GM12878 (cell line): ENCODE results near the gene NR1D2. TPM values are rescaled to one million over a fixed set of nuclear protein-coding genes. Genes with fewer than 3 reads are reported as not detected.

Experiments
- ATAC-seq: fragments of 200-7000 bp; cut with Tn5 transposase; 3 replicates; pipeline ENCODE4 v1.9.1; 2020; ENCODE audit warnings: mild to moderate bottlenecking, moderate library complexity
- BruUV-seq: library from RNA; stranded (reverse); fragments of 400-500 nt; replicated peaks from 2 replicates; lab custom pipeline; 2021; lab: Mats Ljungman, UMichigan
- CTCF ChIA-PET: fragments of 300-600 bp; sonication (Branson Sonifier 250); formaldehyde crosslinking; extraction: SDS; loops from one replicate; lab custom pipeline; 2021; ENCODE audit warnings: inconsistent platforms; lab: Yijun Ruan, JAX
- POLR2A ChIA-PET: fragments of 350-600 bp; formaldehyde crosslinking; extraction: SDS; loops from one replicate; lab custom pipeline; 2021; ENCODE audit warnings: inconsistent platforms; lab: Charles Lee
- RAD21 ChIA-PET: fragments of 300-600 bp; sonication (Branson Sonifier 250); formaldehyde crosslinking; loops from one replicate; lab custom pipeline; 2023; ENCODE audit warnings: antibody characterized with exemption; ENCODE audit not compliant: unreplicated experiment; lab: Charles Lee
- SMC1A ChIA-PET: fragments of 300-600 bp; sonication (Branson Sonifier 250); formaldehyde crosslinking; loops from one replicate; lab custom pipeline; 2023; ENCODE audit not compliant: unreplicated experiment, uncharacterized antibody; lab: Charles Lee
- DNase-seq: peaks from one replicate; pipeline ENCODE4 v3.0.0-alpha.2; 2011; ENCODE audit warnings: low read depth, low spot score
- FAIRE-seq: peaks from 3 replicates; lab custom pipeline; 2011; peaks lifted over from hg19 to GRCh38; lab: Jason Lieb, UNC
- H2AFZ ChIP-seq: 2 replicates; pipeline ENCODE4 v1.6.0; 2011; ENCODE audit warnings: low read depth, low read length, control low read depth; ENCODE audit not compliant: control insufficient read depth
- H3K27ac ChIP-seq: 2 replicates; pipeline ENCODE4 v1.5.1; 2011; ENCODE audit warnings: control low read depth; ENCODE audit not compliant: control insufficient read depth, insufficient read depth
- H3K27me3 ChIP-seq, 2 experiments: replicated peaks in 1 of 2; 2 replicates each; pipeline versions ENCODE4 v1.6.0 to v1.6.1; 2011; ENCODE audit warnings: low read length in 1 of 2; ENCODE audit not compliant: control insufficient read depth in 2 of 2, insufficient read depth in 2 of 2
- H3K36me3 ChIP-seq, 2 experiments: 2 replicates each; pipeline ENCODE4 v1.5.1; 2011; ENCODE audit warnings: low read length in 1 of 2; ENCODE audit not compliant: control insufficient read depth in 2 of 2, insufficient read depth in 2 of 2
- H3K4me1 ChIP-seq: 2 replicates; pipeline ENCODE4 v1.6.1; 2011; ENCODE audit warnings: mild to moderate bottlenecking, low read length, moderate library complexity, mixed read lengths; ENCODE audit not compliant: control insufficient read depth, insufficient read depth
- H3K4me2 ChIP-seq: 2 replicates; pipeline ENCODE4 v1.6.0; 2011; ENCODE audit warnings: control low read depth; ENCODE audit not compliant: control insufficient read depth, insufficient read depth
- H3K4me3 ChIP-seq: fragments of 200-600 bp; sonication (generic); 2 replicates; pipeline ENCODE4 v1.5.1; 2016
- H3K79me2 ChIP-seq: 2 replicates; pipeline ENCODE4 v1.6.0; 2011; ENCODE audit warnings: low read length; ENCODE audit not compliant: control insufficient read depth, insufficient read depth
- H3K9ac ChIP-seq: 2 replicates; pipeline ENCODE4 v1.8.0; 2011; ENCODE audit warnings: low read length, control low read depth, mixed read lengths; ENCODE audit not compliant: control insufficient read depth, insufficient read depth
- H3K9me3 ChIP-seq: replicated peaks from 3 replicates; pipeline ENCODE4 v1.5.1; 2011; ENCODE audit warnings: mild to moderate bottlenecking, low read length; ENCODE audit not compliant: control insufficient read depth, insufficient read depth
- H4K20me1 ChIP-seq: 2 replicates; pipeline ENCODE4 v1.6.0; 2011; ENCODE audit not compliant: control insufficient read depth, insufficient read depth
- BACH1 ChIP-seq: fragments of 450-650 bp; IDR thresholded peaks from 2 replicates; pipeline ENCODE4 v1.6.1; 2017; ENCODE audit warnings: mild to moderate bottlenecking, borderline replicate concordance
- BCL11A ChIP-seq: IDR thresholded peaks from 2 replicates; pipeline ENCODE4 v1.6.1; 2011; ENCODE audit warnings: low read depth, low read length
- CEBPB ChIP-seq, 2 experiments: fragments of 150-350 bp in 1 of 2; IDR thresholded peaks; 2 replicates each; pipeline ENCODE4 v1.6.1; 2012 to 2014; ENCODE audit warnings: low read depth in 2 of 2, low read length in 2 of 2, borderline replicate concordance in 1 of 2, inconsistent platforms in 1 of 2
- KDM1A ChIP-seq: fragments of 200-600 bp; sonication (generic); IDR thresholded peaks from 2 replicates; pipeline ENCODE4 v1.6.1; 2016; ENCODE audit warnings: borderline replicate concordance
- MYB ChIP-seq: fragments of 150-350 bp; IDR thresholded peaks from 2 replicates; pipeline ENCODE4 v1.6.1; 2014; ENCODE audit warnings: mild to moderate bottlenecking, low read depth, low read length, borderline replicate concordance
- POLR2AphosphoS5 ChIP-seq: IDR thresholded peaks from 2 replicates; pipeline ENCODE4 v1.6.1; 2011; ENCODE audit warnings: mild to moderate bottlenecking, low read length, inconsistent platforms
- RELB ChIP-seq: fragments of 450-650 bp; IDR thresholded peaks from 2 replicates; pipeline ENCODE4 v1.6.1; 2017; ENCODE audit warnings: low read depth, mild to moderate bottlenecking, moderate library complexity
- RFX5 ChIP-seq: IDR thresholded peaks from 2 replicates; pipeline ENCODE4 v1.6.1; 2011; ENCODE audit warnings: low read depth, low read length, improper control_type of control experiment
- USF1 ChIP-seq: IDR thresholded peaks from 2 replicates; pipeline ENCODE4 v1.6.1; 2011; ENCODE audit warnings: borderline replicate concordance, low read depth, mild to moderate bottlenecking, moderate library complexity, mixed read lengths, low read length; ENCODE audit not compliant: insufficient read depth; ENCODE audit errors: extremely low read length
- WGBS: methylation state at CpG from one replicate; pipeline ENCODE4 v1.1.6; 2016; ENCODE audit warnings: low lambda C conversion rate; ENCODE audit not compliant: insufficient replicate concordance, insufficient coverage; ENCODE audit errors: missing lambda C conversion rate; 5-methylcytosine and 5-hydroxymethylcytosine counted together
- in situ Hi-C: fragments of 300-500 bp; cut with MboI; formaldehyde crosslinking; loops from 9 replicates; pipeline ENCODE4 v1.14.3; 2018; ENCODE audit warnings: mixed read lengths
- intact Hi-C: fragments of 100-400 bp; cut with micrococcal nuclease; formaldehyde crosslinking; loops from one replicate; pipeline ENCODE4 v1.14.2; 2022; ENCODE audit not compliant: unreplicated experiment
- polyA plus RNA-seq, 11 experiments: library from polyadenylated mRNA; depleted of rRNA in 4 of 11; unstranded in 6 of 11; stranded (reverse) in 5 of 11; fragments of >200 nt; fragmentation: Nextera tagmentation in 4 of 11; fragmentation: Illumina TruSeq in 1 of 11; extraction: Ambion mirVana in 4 of 11; extraction: Trizol in 1 of 11; gene quantifications; 1 replicate in 1 of 11; 2 replicates in 10 of 11; pipeline versions ENCODE4 v1.2.1 to v1.2.3, GENCODE V29; 2011 to 2016; ENCODE audit warnings: inconsistent platforms in 2 of 11, missing spikeins in 2 of 11, low read depth in 1 of 11
- total RNA-seq, 4 experiments: library from RNA; depleted of rRNA in 3 of 4; stranded (reverse); fragments of >200 nt in 3 of 4; fragmentation: Illumina TruSeq in 1 of 4; extraction: Trizol in 1 of 4; gene quantifications; 2 replicates each; pipeline versions ENCODE4 v1.2.1 to v1.2.3, GENCODE V29; 2013 to 2021
- TF ChIP-seq, protein P1 (sequence below): IDR thresholded peaks from 2 replicates; pipeline ENCODE4 v1.6.1; 2012; ENCODE audit warnings: low read length, inconsistent platforms
- TF ChIP-seq, protein P2 (sequence below): IDR thresholded peaks from 2 replicates; pipeline ENCODE4 v1.6.1; 2012; ENCODE audit warnings: low read depth, low read length, improper control_type of control experiment

Gene NR1D2
- total and polyA plus RNA-seq, 10 of the 15 experiments (the other 5 are each of a cell fraction or from before 2014, with no cell fraction given): 0.67 to 5.3 (median 2.6) TPM

GRCh38 chr3:24018784-24019570 is 73.9 kb downstream of the NR1D2 start:
- Histone ChIP-seq H3K9me3 (no peaks in the 10 kb centered on the region), H3K4me1 (no peaks in the 10 kb centered on the region), H3K27me3 (no peaks in the 10 kb centered on the region), H4K20me1 (no peaks in the 10 kb centered on the region), H3K79me2 (no peaks in the 10 kb centered on the region), H3K4me3 (no peak overlapping the region), H2AFZ (no peak overlapping the region), H3K9ac (no peak overlapping the region), H3K4me2 (no peak overlapping the region), H3K27ac (no peak overlapping the region), H3K36me3 (no peaks in the 10 kb centered on the region)
- 59% methylated on average over 26 of the region's 26 CpGs for WGBS
- no peak for ATAC-seq
- DNase-seq: no peak
- CTCF ChIA-PET: interaction anchor here (0.9 kb wide), 1 partner anchor 20 kb away, joined by 3 read pairs; no protein-coding TSS in a partner anchor
- no TSS peak for BruUV-seq
- POLR2A ChIA-PET: no interaction called here
- intact Hi-C loops (no loop called here), in situ Hi-C loops (no loop called here)
- RAD21 ChIA-PET: no interaction called here
- SMC1A ChIA-PET: no interaction called here
- TF ChIP-seq BCL11A (no peak), RFX5 (no peak), MYB (no peak)
- TF ChIP-seq, protein P1, sequence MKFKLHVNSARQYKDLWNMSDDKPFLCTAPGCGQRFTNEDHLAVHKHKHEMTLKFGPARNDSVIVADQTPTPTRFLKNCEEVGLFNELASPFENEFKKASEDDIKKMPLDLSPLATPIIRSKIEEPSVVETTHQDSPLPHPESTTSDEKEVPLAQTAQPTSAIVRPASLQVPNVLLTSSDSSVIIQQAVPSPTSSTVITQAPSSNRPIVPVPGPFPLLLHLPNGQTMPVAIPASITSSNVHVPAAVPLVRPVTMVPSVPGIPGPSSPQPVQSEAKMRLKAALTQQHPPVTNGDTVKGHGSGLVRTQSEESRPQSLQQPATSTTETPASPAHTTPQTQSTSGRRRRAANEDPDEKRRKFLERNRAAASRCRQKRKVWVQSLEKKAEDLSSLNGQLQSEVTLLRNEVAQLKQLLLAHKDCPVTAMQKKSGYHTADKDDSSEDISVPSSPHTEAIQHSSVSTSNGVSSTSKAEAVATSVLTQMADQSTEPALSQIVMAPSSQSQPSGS: no peak
- FAIRE-seq: no peak

DNA sequence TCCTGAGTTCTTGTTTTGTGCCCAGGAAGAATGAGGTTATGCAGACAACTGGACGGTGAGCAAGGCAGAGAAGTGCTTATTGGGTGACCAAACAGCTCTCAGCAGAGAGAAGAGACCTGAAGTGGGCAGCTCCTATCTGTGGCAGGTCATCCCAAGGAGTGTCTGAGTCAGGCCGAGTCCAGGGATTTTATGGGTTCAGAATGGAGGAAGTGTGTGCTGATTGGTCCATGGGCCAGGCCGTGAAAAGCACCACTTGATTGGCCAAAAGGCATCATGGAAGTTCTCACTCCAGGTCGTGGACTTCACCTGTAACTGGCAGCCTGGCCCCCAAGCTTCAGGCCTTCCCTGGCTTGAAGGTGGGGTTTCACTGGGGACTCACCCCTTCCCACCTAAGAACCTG is 74.5 kb downstream of the NR1D2 start:
- no peaks in the 10 kb centered on the region for H3K36me3 ChIP-seq
- no peaks in the 10 kb centered on the region for H3K4me1 ChIP-seq
- H2AFZ ChIP-seq: no peak overlapping the region
- ChIA-PET CTCF (interaction anchor here (0.9 kb wide), 1 partner anchor 21 kb away, joined by 3 read pairs; no protein-coding TSS in a partner anchor), RAD21 (no interaction called here), SMC1A (no interaction called here), POLR2A (no interaction called here)
- BruUV-seq: no TSS peak
- no peak overlapping the region for H3K9ac ChIP-seq
- H3K27me3 ChIP-seq: no peaks in the 10 kb centered on the region; a peak in 1 of 4 replicates
- no peaks in the 10 kb centered on the region for H4K20me1 ChIP-seq
- no peak overlapping the region for H3K4me3 ChIP-seq
- no peak overlapping the region for H3K27ac ChIP-seq
- intact Hi-C loops (no loop called here), in situ Hi-C loops (no loop called here)
- WGBS: 9% methylated on average over 4 of the region's 4 CpGs
- no peak for DNase-seq
- ATAC-seq: no peak
- FAIRE-seq: no peak
- H3K79me2 ChIP-seq: no peaks in the 10 kb centered on the region
- H3K9me3 ChIP-seq: no peaks in the 10 kb centered on the region
- no peak overlapping the region for H3K4me2 ChIP-seq
- no peak for TF ChIP-seq BACH1
- no peak for TF ChIP-seq KDM1A
- TF ChIP-seq RELB: no peak
- TF ChIP-seq, protein P2, sequence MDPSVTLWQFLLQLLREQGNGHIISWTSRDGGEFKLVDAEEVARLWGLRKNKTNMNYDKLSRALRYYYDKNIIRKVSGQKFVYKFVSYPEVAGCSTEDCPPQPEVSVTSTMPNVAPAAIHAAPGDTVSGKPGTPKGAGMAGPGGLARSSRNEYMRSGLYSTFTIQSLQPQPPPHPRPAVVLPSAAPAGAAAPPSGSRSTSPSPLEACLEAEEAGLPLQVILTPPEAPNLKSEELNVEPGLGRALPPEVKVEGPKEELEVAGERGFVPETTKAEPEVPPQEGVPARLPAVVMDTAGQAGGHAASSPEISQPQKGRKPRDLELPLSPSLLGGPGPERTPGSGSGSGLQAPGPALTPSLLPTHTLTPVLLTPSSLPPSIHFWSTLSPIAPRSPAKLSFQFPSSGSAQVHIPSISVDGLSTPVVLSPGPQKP: no peak
- no peak for TF ChIP-seq POLR2AphosphoS5
- TF ChIP-seq CEBPB (IDR thresholded peaks at IDR 0.05; ENCODE audit: borderline replicate concordance in 1 of 2, low read depth in 2 of 2, low read length in 2 of 2): no peak
- no peak for TF ChIP-seq USF1
- no peak for TF ChIP-seq RFX5
